Measurements from ENCODE around the gene DPP6.

Gene DPP6

GRCh38 chr7:154568346-154568745, 516.1 kb downstream of the DPP6 start:
- no peak for DNase-seq

GRCh38 chr7:154569916-154570315, 517.7 kb downstream of the DPP6 start:
- no peak for DNase-seq

GRCh38 chr7:154571772-154572171, 519.6 kb downstream of the DPP6 start:
- no peak for DNase-seq

GRCh38 chr7:154574235-154574634, 522.0 kb downstream of the DPP6 start:
- DNase-seq = no peak

- DNase-seq = no peak
Measured at GRCh38 chr7:154575497-154575896, 523.3 kb downstream of the DPP6 start.

GRCh38 chr7:154576604-154577003, 524.4 kb downstream of the DPP6 start:
- DNase-seq = no peak

GRCh38 chr7:154577141-154577873, 525.1 kb downstream of the DPP6 start:
- no peak for DNase-seq

- DNase-seq = no peak
Measured at GRCh38 chr7:154578336-154578735, 526.1 kb downstream of the DPP6 start.

GRCh38 chr7:154579711-154580110, 527.5 kb downstream of the DPP6 start:
- no peak for DNase-seq

- DNase-seq = no peak
Measured at GRCh38 chr7:154581251-154581890, 529.2 kb downstream of the DPP6 start.

GRCh38 chr7:154583454-154583853, 531.3 kb downstream of the DPP6 start:
- no peak for DNase-seq

- no peak for DNase-seq
Measured at GRCh38 chr7:154584352-154585252, 532.4 kb downstream of the DPP6 start.

GRCh38 chr7:154587792-154588191, 535.6 kb downstream of the DPP6 start:
- DNase-seq = no peak

- DNase-seq = no peak
Measured at GRCh38 chr7:154591544-154591943, 539.3 kb downstream of the DPP6 start.

- no peak for DNase-seq
Measured at GRCh38 chr7:154592388-154592787, 540.2 kb downstream of the DPP6 start.

GRCh38 chr7:154598396-154598795, 546.2 kb downstream of the DPP6 start:
- no peak for DNase-seq

- no peak for DNase-seq
Measured at GRCh38 chr7:154598864-154599263, 546.7 kb downstream of the DPP6 start.

- no peak for DNase-seq
Measured at GRCh38 chr7:154610903-154611302, 558.7 kb downstream of the DPP6 start.

- DNase-seq = no peak
Measured at GRCh38 chr7:154613811-154614210, 561.6 kb downstream of the DPP6 start.

- DNase-seq = no peak
Measured at GRCh38 chr7:154620141-154620755, 568.0 kb downstream of the DPP6 start.

- DNase-seq = no peak
Measured at GRCh38 chr7:154623399-154623798, 571.2 kb downstream of the DPP6 start.

GRCh38 chr7:154627646-154628290, 575.6 kb downstream of the DPP6 start:
- no peak for DNase-seq

GRCh38 chr7:154628556-154628955, 576.4 kb downstream of the DPP6 start:
- no peak for DNase-seq

Measured in GF-D8 (cell line).